Caco-2 (cell line): ENCODE results near the gene MIA. TPM values are rescaled to one million over a fixed set of nuclear protein-coding genes. Genes with fewer than 3 reads are reported as not detected.

Experiments used
- BruUV-seq: library from RNA; stranded (reverse); fragments of 400-500 nt; replicated peaks from 2 replicates; lab custom pipeline; 2021; lab: Mats Ljungman, UMichigan
- CTCF ChIA-PET: fragments of 300-600 bp; sonication (Branson Sonifier 250); formaldehyde crosslinking; loops from one replicate; lab custom pipeline; 2022; ENCODE audit warnings: antibody characterized with exemption; lab: Charles Lee
- POLR2A ChIA-PET: fragments of 300-600 bp; sonication (Branson Sonifier 250); formaldehyde crosslinking; loops from one replicate; lab custom pipeline; 2022; ENCODE audit warnings: antibody characterized with exemption; lab: Charles Lee
- DNase-seq, 2 experiments: peaks; one replicate each; pipeline versions ENCODE4 v3.0.0 to v3.0.0-alpha.2; 2020 to 2022
- H3K27me3 ChIP-seq: replicated peaks from 2 replicates; pipeline ENCODE4 v1.6.0; 2011; ENCODE audit warnings: low read length; ENCODE audit not compliant: control insufficient read depth, insufficient read depth
- H3K36me3 ChIP-seq: 2 replicates; pipeline ENCODE4 v1.5.1; 2011; ENCODE audit warnings: low read length; ENCODE audit not compliant: control insufficient read depth, insufficient read depth
- H3K4me1 ChIP-seq: fragments of 250-450 bp; sonication (Bioruptor Pico); 2 replicates; pipeline ENCODE4 v1.5.1; 2020; ENCODE audit warnings: mild to moderate bottlenecking
- H3K4me3 ChIP-seq: 2 replicates; pipeline ENCODE4 v1.5.1; 2011; ENCODE audit warnings: low read depth, mild to moderate bottlenecking, control low read depth, low read length
- H3K9me3 ChIP-seq: fragments of 250-450 bp; sonication (Bioruptor Pico); 2 replicates; pipeline ENCODE4 v1.5.1; 2020; ENCODE audit warnings: mild to moderate bottlenecking, moderate library complexity
- H3K27ac Mint-ChIP-seq: one replicate; pipeline ENCODE4 v1.8.0; 2022; ENCODE audit warnings: mixed read lengths; ENCODE audit not compliant: unreplicated experiment
- H3K27me3 Mint-ChIP-seq: one replicate; pipeline ENCODE4 v1.8.0; 2022; ENCODE audit warnings: mixed read lengths; ENCODE audit not compliant: insufficient read depth, unreplicated experiment
- H3K36me3 Mint-ChIP-seq: one replicate; pipeline ENCODE4 v1.8.0; 2022; ENCODE audit warnings: mild to moderate bottlenecking, mixed read lengths; ENCODE audit not compliant: insufficient read depth, unreplicated experiment
- H3K4me1 Mint-ChIP-seq: one replicate; pipeline ENCODE4 v1.8.0; 2022; ENCODE audit warnings: low read depth, mixed read lengths; ENCODE audit not compliant: unreplicated experiment
- H3K4me3 Mint-ChIP-seq: one replicate; pipeline ENCODE4 v1.8.0; 2022; ENCODE audit warnings: mild to moderate bottlenecking, moderate library complexity, mixed read lengths; ENCODE audit not compliant: unreplicated experiment
- H3K9me3 Mint-ChIP-seq: one replicate; pipeline ENCODE4 v1.8.0; 2022; ENCODE audit warnings: mixed read lengths; ENCODE audit not compliant: unreplicated experiment
- intact Hi-C: fragments of 100-400 bp; cut with micrococcal nuclease; formaldehyde crosslinking; loops from one replicate; pipeline ENCODE4 v1.10.0; 2022; ENCODE audit not compliant: unreplicated experiment
- total RNA-seq: library from RNA; stranded (reverse); gene quantifications from 2 replicates; pipeline ENCODE4 v1.2.3, GENCODE V29; 2022
- TF ChIP-seq, protein P1 (sequence below), 2 experiments: fragments of 200-600 bp in 1 of 2; IDR thresholded peaks; 1 replicate in 1 of 2; 2 replicates in 1 of 2; pipeline versions ENCODE4 v1.5.1 to v1.8.0; 2011 to 2022; ENCODE audit warnings: antibody characterized with exemption in 1 of 2, control low read depth in 1 of 2, inconsistent platforms in 1 of 2, low read depth in 1 of 2, low read length in 1 of 2, mild to moderate bottlenecking in 1 of 2, moderate library complexity in 1 of 2; ENCODE audit not compliant: insufficient read depth in 1 of 2, severe bottlenecking in 1 of 2, unreplicated experiment in 1 of 2

MIA gene
- total RNA-seq, 1 experiment from 2014 or later: 1.1 TPM

DNA sequence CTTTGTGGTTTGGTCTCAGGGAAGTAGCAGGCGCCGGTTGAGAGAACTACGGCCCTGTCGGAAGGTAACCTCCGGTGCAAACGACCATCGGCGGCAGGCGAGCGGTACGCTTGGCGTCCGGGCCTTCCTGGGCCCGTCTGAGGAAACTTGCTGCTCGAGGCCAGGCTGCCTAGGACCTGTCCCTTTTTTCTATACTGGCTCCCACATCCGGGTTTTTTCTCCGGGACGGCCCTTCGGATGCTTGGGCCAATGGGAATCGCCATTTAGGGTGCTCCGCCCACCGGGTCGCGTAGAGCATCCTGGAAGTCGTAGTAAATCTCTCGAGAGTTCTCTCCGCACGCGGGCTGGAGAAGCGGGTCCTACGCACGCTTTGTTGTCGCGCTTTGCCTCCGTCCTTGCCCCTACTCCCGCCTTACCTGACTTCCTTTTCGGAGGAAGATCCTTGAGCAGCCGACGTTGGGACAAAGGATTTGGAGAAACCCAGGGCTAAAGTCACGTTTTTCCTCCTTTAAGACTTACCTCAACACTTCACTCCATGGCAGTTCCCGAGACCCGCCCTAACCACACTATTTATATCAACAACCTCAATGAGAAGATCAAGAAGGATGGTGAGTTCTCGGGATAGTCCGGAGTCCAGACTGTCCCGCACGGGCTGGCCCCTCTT is 24.3 kb upstream of the MIA start, which contains the start of gene SNRPA:
SNRPA (plus strand) TSS at position 330 of the 664 bp plus-strand sequence; CDS start at position 536, 206 bp downstream.
- Mint-ChIP-seq H3K27ac (peak within 1 kb of the TSS; percentile 98), H3K36me3 (peaks cover 71% of the 10 kb centered on the region), H3K4me3 (peak within 1 kb of the TSS; percentile 93), H3K9me3 (no peaks in the 10 kb centered on the region), H3K27me3 (no peaks in the 10 kb centered on the region), H3K4me1 (peaks cover 25% of the 10 kb centered on the region)
- Histone ChIP-seq H3K27me3 (no peaks in the 10 kb centered on the region), H3K36me3 (peaks cover 2% of the 10 kb centered on the region; the same call in 1 of the 2 replicates), H3K4me1 (peaks cover 21% of the 10 kb centered on the region), H3K4me3 (peak within 1 kb of the TSS; percentile 73), H3K9me3 (no peaks in the 10 kb centered on the region)
- ChIA-PET POLR2A (interaction anchor here (0.6 to 3.7 kb wide), 23 partner anchors 10 to 1338 kb away, joined by 3 to 147 read pairs (median 5); partner anchors contain the start of genes BLVRB, COQ8B, EGLN2 and ITPKC), CTCF (interaction anchor here (0.6 to 1.9 kb wide), 8 partner anchors 26 to 453 kb away, joined by 3 to 8 read pairs (median 4); partner anchors contain the start of gene EGLN2)
- TF ChIP-seq, protein P1, sequence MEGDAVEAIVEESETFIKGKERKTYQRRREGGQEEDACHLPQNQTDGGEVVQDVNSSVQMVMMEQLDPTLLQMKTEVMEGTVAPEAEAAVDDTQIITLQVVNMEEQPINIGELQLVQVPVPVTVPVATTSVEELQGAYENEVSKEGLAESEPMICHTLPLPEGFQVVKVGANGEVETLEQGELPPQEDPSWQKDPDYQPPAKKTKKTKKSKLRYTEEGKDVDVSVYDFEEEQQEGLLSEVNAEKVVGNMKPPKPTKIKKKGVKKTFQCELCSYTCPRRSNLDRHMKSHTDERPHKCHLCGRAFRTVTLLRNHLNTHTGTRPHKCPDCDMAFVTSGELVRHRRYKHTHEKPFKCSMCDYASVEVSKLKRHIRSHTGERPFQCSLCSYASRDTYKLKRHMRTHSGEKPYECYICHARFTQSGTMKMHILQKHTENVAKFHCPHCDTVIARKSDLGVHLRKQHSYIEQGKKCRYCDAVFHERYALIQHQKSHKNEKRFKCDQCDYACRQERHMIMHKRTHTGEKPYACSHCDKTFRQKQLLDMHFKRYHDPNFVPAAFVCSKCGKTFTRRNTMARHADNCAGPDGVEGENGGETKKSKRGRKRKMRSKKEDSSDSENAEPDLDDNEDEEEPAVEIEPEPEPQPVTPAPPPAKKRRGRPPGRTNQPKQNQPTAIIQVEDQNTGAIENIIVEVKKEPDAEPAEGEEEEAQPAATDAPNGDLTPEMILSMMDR (IDR thresholded peaks at IDR 0.05; ENCODE audit: insufficient read depth in 1 of 2, low read depth in 1 of 2, low read length in 1 of 2, severe bottlenecking in 1 of 2, unreplicated experiment in 1 of 2): no peak
- BruUV-seq: no TSS peak
- intact Hi-C loops: loop anchor here (1.0 to 10.0 kb wide), 5 partner anchors 27 to 86 kb away; partner anchors contain the start of genes COQ8B, NUMBL and RAB4B
- DNase-seq: peak; percentile 98 to 99

GRCh38 chr19:40752257-40752781 is 23.0 kb upstream of the MIA start:
- H3K27me3 ChIP-seq: no peaks in the 10 kb centered on the region
- H3K36me3 ChIP-seq: peaks cover 2% of the 10 kb centered on the region
- Mint-ChIP-seq H3K27me3 (no peaks in the 10 kb centered on the region), H3K36me3 (peaks cover 84% of the 10 kb centered on the region), H3K9me3 (no peaks in the 10 kb centered on the region), H3K27ac (peak overlapping the region; percentile 98), H3K4me3 (peak overlapping the region; percentile 93), H3K4me1 (peaks cover 25% of the 10 kb centered on the region)
- no peak for DNase-seq
- CTCF ChIA-PET: interaction anchor here (0.7 to 1.9 kb wide), 2 partner anchors 25 to 54 kb away, joined by 3 to 8 read pairs; no protein-coding TSS in a partner anchor
- POLR2A ChIA-PET: interaction anchor here (0.5 to 3.7 kb wide), 5 partner anchors 26 to 61 kb away, joined by 4 to 147 read pairs (median 5); partner anchors contain the start of genes COQ8B, ITPKC and RAB4B
- intact Hi-C loops: loop anchor here (10.0 kb wide), 1 partner anchor 88 kb away; no protein-coding TSS in a partner anchor
- TF ChIP-seq, protein P1 (IDR thresholded peaks at IDR 0.05; ENCODE audit: insufficient read depth in 1 of 2, low read depth in 1 of 2, low read length in 1 of 2, severe bottlenecking in 1 of 2, unreplicated experiment in 1 of 2): no peak
- H3K9me3 ChIP-seq: no peaks in the 10 kb centered on the region
- no TSS peak for BruUV-seq
- peak overlapping the region; percentile 73 for H3K4me3 ChIP-seq
- H3K4me1 ChIP-seq: peaks cover 20% of the 10 kb centered on the region
